ENCODE data around the gene PRKN. TPM values are rescaled to one million over a fixed set of nuclear protein-coding genes. Genes with fewer than 3 reads are reported as not detected.

PRKN gene
- total RNA-seq, 1 experiment from 2014 or later, result 1.2 TPM

GRCh38 chr6:162438980-162439379 is 288.6 kb downstream of the PRKN start:
- no peak overlapping the region for H3K4me3 ChIP-seq (ENCODE audit: low read depth, low read length, poor library complexity, severe bottlenecking)
- CTCF ChIA-PET, result no interaction called here
- intact Hi-C loops (cut with micrococcal nuclease; ENCODE audit: unreplicated experiment), result no loop called here
- H3K27me3 ChIP-seq (replicated peaks; ENCODE audit: insufficient read depth, low read depth, low read length, poor library complexity), result no peaks in the 10 kb centered on the region
- no peak for DNase-seq (ENCODE audit: low spot score)
- H3K4me1 ChIP-seq (ENCODE audit: insufficient read depth, low read length, poor library complexity, severe bottlenecking), result no peaks in the 10 kb centered on the region
- H3K27ac ChIP-seq (ENCODE audit: low read depth, low read length, poor library complexity, severe bottlenecking), result no peak overlapping the region
- H3K36me3 ChIP-seq (ENCODE audit: insufficient read depth, low read length, poor library complexity, severe bottlenecking), result no peaks in the 10 kb centered on the region
- POLR2A ChIA-PET (ENCODE audit: low non-redundant PET), result no interaction called here
- no TSS peak for BruUV-seq (replicated peaks)
- H3K9me3 ChIP-seq (ENCODE audit: low read depth, low read length, poor library complexity, severe bottlenecking), result no peaks in the 10 kb centered on the region
- no peak for TF ChIP-seq EZH2 (IDR thresholded peaks at IDR 0.05; ENCODE audit: borderline replicate concordance, low read depth, low read length, poor library complexity, severe bottlenecking)
- TF ChIP-seq CTCF (conservative IDR thresholded peaks at IDR 0.05; ENCODE audit: low read depth, low read length), result no peak

GRCh38 chr6:162435071-162435470 is 292.5 kb downstream of the PRKN start:
- no peaks in the 10 kb centered on the region for H3K4me1 ChIP-seq (ENCODE audit: insufficient read depth, low read length, poor library complexity, severe bottlenecking)
- TF ChIP-seq EZH2 (IDR thresholded peaks at IDR 0.05; ENCODE audit: borderline replicate concordance, low read depth, low read length, poor library complexity, severe bottlenecking) (no peak), CTCF (conservative IDR thresholded peaks at IDR 0.05; ENCODE audit: low read depth, low read length) (no peak)
- no peaks in the 10 kb centered on the region for H3K9me3 ChIP-seq (ENCODE audit: low read depth, low read length, poor library complexity, severe bottlenecking)
- H3K27ac ChIP-seq (ENCODE audit: low read depth, low read length, poor library complexity, severe bottlenecking), result no peak overlapping the region
- ChIA-PET POLR2A (ENCODE audit: low non-redundant PET) (no interaction called here), CTCF (no interaction called here)
- BruUV-seq (replicated peaks), result no TSS peak
- intact Hi-C loops (cut with micrococcal nuclease; ENCODE audit: unreplicated experiment), result no loop called here
- H3K4me3 ChIP-seq (ENCODE audit: low read depth, low read length, poor library complexity, severe bottlenecking), result no peak overlapping the region
- no peaks in the 10 kb centered on the region for H3K36me3 ChIP-seq (ENCODE audit: insufficient read depth, low read length, poor library complexity, severe bottlenecking)
- DNase-seq (ENCODE audit: low spot score), result no peak
- H3K27me3 ChIP-seq (replicated peaks; ENCODE audit: insufficient read depth, low read depth, low read length, poor library complexity), result no peaks in the 10 kb centered on the region

GRCh38 chr6:162421004-162421403 is 306.6 kb downstream of the PRKN start:
- H3K4me1 ChIP-seq (ENCODE audit: insufficient read depth, low read length, poor library complexity, severe bottlenecking), result no peaks in the 10 kb centered on the region
- no peaks in the 10 kb centered on the region for H3K9me3 ChIP-seq (ENCODE audit: low read depth, low read length, poor library complexity, severe bottlenecking)
- no peaks in the 10 kb centered on the region for H3K27me3 ChIP-seq (replicated peaks; ENCODE audit: insufficient read depth, low read depth, low read length, poor library complexity)
- no peak for DNase-seq (ENCODE audit: low spot score)
- intact Hi-C loops (cut with micrococcal nuclease; ENCODE audit: unreplicated experiment), result no loop called here
- no peak overlapping the region for H3K4me3 ChIP-seq (ENCODE audit: low read depth, low read length, poor library complexity, severe bottlenecking)
- no peak for TF ChIP-seq EZH2 (IDR thresholded peaks at IDR 0.05; ENCODE audit: borderline replicate concordance, low read depth, low read length, poor library complexity, severe bottlenecking)
- no peak for TF ChIP-seq CTCF (conservative IDR thresholded peaks at IDR 0.05; ENCODE audit: low read depth, low read length)
- ChIA-PET CTCF (no interaction called here), POLR2A (ENCODE audit: low non-redundant PET) (no interaction called here)
- H3K36me3 ChIP-seq (ENCODE audit: insufficient read depth, low read length, poor library complexity, severe bottlenecking), result no peaks in the 10 kb centered on the region
- no TSS peak for BruUV-seq (replicated peaks)
- no peak overlapping the region for H3K27ac ChIP-seq (ENCODE audit: low read depth, low read length, poor library complexity, severe bottlenecking)

Data from A673 (cell line).